Measurements from ENCODE around the gene DDX39A.

Gene DDX39A

DNA sequence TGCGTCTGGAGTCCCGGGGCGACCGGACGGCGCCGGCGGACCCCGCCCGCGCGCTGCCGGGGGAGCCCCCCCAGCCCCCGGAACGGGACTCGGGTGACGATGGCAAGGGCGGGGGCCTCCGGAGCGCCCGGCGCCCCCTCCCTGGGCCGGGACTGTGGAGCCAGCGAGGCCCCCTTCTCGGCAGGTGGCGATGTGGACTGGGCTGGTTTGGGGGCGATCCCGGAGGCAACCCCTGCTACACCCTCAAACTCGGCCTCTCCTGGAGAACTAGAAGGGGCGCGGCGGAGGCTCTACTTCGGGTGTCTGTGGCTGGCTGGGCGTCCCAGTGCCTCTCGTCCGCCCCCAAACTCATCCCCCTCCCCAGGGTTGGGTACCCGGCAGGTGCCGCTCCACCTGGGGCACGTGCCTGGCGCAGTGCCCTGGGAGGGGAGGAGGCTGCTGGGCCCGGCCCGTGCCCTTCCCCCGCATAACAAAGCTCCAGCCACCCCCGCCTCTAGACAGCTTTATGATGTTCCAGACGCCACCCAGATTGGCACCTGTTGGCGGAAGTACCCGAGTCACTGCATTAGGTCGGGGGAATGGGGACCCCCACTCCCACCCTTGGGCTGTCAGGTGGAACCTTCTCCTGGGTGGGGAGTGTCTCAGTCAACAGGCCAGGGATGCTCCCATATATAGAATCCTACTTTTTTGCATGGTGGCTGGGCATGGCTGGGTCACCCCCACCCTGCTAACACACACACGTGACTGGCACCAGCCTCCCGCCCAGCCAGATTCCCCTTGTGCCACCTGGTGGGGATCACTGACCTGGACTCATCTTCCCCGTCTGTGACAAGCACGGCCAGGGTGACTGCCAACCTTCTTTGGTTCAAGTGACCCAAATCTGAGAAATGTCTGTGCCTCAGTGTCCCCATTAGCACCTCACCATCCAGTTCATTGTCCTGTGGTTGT, 14.7 kb upstream of the DDX39A start:
- DNase-seq = peak; percentile 26

DNA sequence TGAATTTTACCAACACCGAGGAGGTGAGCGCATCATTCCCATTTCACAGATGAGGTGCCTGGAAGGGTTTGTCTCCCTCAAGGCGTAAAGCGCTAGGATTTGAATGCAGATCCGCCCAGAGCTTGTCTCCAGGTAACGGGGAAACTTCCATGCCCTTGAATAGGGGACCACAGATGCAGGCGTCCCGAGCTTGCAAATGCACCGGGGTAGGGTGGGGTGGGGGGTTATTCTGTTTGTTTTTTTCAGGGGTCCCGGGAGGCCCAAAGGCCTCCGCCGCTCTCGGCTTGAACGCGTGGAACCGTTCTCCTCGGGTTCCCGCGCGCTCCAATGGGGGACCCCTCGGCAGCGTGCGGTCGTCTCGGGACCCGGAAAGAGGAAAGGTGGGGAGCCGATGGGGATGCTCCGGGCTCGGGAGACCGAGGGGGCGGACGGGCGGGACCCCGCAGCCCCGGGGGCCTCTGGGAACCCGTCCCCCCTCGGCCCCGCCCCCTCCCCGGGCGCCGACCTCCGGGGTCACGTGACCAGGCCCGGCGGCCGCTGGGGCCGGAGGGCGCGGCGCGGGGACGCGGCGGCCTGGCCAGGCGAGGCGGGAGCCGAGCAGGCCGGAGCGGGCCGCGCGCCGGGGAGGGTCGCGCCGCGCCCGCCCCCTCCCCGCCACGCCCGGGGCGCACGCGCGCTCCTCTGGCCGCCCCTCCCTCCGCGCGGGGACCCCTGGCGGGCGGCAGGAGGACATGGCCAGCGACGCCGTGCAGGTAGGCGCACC, 13.8 kb upstream of the DDX39A start, which contains the start of gene PKN1:
PKN1 (plus strand) TSS at position 516 of the 763 bp plus-strand sequence; CDS start at position 732, 216 bp downstream.
- DNase-seq = peak; percentile 38

DNA sequence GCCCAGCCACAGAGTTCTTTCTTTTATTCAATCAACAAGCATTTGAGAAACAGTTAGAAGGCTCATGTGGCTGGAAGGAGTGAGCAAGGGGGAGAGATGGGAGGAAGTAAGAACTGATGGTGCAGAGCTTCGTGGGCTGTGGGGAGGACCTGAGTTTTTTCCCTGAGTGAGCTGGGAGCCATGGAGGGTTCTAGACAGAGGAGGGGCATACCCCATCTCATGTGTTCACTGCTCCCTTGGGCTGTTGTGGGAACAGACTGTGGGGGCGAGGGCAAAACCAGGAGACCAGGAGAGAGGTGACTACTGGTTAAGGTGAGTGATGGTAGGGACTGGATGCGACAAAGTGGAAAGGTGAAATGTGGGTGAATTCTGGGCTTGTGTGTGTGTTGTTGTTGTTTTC, 11.6 kb upstream of the DDX39A start:
- DNase-seq = no peak

DNA sequence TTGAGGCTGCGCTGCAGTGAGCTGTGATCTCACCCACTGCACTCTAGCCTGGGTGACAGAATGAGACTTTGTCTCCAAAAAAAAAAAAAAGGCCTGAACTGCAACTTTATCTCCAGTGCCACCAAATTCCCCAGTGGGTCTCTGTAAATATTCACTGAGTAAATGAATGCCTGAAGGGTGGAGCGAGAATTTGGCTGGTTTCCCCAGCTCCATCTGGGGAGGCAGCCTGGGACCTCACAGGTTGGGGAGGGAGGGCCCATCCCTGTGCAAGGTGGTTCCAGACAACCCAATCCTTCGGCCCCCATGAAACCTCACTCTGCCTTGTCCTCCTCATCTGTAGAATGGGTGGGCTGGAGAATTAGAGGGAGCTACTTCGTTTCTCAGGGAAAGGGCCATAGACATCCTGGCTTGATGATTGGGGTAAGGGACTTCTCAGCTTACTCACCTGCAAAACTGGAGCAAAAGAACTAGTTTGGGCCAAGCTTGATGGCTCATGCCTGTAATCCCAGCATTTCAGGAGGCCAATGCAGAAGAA, 9.8 kb upstream of the DDX39A start:
- DNase-seq = no peak

DNA sequence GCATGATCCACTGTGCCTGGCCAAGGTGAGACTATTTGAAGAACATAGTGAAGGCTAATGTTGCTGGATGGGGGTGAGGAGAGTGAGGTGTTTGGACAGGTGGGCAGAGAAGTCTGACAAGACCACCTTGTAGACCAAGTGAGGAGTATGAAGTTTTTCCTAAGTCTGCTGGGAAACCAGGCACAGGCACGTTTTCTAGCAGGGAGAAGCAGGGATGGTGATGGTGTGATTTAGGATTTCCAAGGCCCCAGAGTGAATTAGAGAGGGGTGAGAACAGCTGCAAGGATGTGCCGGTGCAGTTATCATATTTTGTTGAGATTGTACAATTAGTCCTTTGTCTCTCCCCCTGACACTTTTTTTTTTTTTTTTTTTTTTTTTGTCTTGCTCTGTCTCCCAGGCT, 8.3 kb upstream of the DDX39A start:
- no peak for DNase-seq

DNA sequence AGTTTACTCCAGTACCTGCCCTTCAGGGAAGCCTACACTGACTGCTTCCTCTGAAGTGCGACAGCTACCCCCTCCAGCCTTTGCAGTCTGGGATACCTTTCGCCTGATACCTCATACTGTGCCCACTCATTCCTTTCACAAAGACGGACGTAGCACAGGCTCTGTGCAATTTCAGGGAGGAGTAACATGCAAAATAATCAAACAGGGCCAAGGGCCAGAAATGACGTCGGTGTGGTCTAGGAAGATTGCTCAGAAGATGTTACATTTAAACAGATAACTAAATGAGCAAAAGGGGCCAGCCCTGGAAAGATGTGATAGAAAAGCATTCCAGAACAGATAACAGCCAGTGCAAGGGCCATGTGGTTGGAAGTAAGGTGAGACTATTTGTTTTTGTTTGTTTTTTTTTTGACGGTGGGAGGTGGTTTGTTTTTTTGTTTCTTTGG, 6.6 kb upstream of the DDX39A start:
- DNase-seq = peak; percentile 82

DNA sequence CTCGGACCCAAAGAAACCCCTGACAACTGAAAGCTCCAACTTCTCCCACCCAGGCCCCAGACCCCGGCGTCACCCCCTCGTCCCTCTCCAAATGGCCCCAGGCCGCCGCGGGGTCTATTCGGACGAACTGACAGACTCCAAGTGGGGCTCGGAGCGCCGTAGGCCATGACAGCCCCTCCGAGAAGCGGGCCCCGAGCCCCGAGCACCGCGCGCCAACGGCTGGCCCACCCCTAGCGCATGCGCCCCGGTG, 360 bp downstream of the DDX39A start:
- no peak for DNase-seq

DNA sequence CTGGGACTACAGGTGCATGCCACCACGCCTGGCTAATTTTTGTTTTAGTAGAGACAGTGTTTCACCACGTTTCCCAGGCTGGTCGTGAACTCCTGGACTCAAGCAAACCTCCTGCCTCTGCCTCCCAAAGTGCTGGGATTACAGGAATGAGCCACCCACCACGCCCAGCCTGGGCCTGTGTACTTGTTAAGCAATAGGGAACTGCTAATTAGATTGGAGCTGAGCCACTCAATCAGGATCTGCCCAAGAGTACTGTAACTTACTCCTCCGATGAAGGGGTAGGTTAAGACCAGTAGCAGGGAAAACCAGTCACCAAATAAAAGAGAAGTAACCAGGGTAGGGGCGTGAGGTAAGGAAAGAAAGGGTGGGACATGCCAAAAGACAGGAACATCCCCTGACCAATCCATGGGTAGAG, 2.3 kb downstream of the DDX39A start:
- no peak for DNase-seq

DNA sequence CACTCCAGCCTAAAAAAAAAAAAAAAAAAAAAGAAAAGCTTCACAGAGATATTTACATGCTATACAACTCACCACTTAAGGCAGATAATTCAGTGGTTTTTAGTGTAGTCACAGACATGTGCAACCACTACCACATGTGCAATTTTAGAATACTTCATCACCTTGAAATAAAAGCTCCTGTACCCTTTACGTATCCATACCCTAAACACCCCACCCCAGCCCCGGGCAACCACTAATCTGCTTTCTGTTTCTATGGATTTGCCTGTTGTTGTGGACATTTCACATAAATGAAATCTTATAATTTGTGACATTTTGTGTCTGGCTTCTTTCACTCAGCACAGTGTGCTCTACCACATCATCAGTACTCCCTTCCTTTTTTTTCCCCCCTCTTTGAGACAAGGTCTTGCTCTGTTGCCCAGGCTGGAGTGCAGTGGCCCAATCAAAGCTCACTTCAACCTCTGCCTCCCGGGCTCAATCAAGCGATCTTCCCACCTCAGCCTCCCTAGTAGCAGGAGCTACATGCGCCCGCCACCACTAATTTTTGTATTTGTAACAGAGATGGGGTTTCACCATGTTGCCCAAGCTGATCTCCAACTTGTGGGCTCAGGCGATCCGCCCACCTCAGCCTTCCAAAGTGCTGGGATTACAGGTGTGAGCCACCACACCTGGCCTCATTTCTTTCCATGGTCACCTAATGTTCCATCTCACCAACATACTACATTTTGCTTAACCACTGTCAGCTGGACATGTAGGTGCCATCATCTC, 4.0 kb downstream of the DDX39A start:
- no peak for DNase-seq

DNA sequence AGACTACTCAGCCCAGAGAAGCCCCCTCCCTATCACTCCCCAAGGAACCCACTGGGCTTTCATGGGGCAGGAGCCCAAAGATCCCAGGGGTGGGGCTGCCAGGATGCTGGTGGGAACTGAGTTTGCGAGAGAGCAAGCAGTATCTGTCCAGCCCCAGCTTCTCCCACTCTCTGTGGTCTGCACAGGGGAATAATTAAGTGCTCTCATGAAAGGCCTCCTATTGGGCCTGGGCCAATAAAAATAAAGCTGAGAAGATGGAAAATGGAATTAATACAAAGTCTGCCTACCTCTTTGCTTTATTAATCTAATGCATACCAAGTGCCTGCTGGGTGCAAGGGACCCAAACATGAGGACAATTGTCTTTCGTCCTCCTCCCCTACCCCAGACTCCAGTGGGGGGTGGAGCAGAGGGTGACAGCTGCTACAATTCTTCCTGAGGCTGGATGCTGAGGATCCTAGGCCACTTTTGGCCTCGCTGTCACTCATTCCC, 5.4 kb downstream of the DDX39A start:
- DNase-seq = no peak

DNA sequence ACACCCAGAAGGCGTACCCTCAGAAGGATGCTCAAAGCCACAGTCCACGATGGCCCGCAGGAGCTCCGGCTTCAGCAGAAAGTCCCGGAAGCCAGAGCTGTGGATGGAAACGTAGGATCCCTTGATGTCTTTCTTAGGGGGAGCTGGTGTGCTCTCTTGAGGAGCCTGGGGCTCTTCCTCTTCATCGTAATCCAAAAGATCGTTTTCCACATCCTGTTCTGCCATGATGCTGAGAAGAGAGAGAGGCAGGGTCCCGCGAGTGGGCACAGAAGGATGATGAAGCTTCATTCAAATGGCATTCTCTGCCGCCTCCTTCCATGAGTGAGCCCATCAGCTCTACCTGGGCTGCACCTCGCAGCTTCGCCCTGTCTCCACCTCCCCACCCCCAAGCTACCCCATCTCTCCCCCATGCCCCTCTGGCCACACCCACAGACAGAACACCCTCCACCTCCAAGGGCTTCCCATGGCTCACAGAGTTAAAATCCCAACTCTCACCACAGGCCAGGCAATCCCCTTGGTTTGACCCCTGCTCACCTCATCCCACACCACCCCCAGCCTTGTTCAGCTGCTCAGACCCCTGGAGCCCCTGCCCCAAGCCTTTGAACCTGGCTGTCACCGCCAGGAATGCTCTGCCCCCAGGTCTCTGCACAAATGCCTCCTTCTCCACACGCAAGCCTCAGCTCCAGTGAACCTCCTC, 6.0 kb downstream of the DDX39A start:
- DNase-seq = no peak

DNA sequence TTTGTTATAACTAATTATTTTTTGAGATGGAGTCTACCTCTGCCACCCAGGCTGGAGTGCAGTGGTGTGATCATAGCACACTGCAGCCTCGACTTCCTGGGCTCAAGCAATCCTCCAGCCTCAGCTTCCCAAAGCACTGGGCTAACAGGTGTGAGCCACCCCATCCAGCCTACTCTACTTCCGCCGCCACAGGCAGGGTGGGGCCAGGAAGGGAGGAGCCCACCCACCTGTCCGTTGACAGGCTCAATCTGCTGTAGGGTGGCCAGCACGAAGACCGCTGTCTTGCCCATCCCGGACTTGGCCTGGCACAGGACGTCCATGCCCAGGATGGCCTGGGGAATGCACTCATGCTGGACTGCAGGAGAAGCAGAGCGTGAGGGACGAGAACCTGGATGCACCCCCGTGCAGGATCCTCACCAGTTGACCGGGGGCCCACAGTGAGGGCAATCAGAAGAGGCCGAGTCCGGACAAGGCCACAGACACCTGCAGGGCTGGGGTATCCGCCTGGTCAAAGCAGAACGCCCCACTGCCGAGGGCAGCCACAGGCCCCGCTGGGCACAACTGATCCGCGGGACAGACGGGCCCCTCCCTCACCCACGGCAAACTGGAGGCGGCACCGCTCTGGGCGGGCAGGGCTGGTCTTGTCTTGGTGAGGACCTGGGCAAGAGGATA, 6.7 kb downstream of the DDX39A start:
- no peak for DNase-seq

DNA sequence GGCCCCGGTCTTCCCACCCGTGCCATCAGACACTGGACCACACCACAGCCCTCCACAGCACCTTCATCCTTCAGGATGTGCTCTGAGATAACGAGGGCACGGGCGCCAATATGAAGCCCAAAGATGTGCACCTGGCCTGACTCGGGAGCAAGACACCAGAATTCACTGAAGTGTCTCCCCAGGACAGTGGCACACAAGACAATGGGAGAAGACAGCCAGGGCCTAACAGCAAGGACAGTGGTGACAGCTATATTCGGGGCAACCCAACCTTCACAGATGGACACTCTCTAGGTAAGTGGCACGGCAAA, 7.2 kb downstream of the DDX39A start:
- DNase-seq = no peak

DNA sequence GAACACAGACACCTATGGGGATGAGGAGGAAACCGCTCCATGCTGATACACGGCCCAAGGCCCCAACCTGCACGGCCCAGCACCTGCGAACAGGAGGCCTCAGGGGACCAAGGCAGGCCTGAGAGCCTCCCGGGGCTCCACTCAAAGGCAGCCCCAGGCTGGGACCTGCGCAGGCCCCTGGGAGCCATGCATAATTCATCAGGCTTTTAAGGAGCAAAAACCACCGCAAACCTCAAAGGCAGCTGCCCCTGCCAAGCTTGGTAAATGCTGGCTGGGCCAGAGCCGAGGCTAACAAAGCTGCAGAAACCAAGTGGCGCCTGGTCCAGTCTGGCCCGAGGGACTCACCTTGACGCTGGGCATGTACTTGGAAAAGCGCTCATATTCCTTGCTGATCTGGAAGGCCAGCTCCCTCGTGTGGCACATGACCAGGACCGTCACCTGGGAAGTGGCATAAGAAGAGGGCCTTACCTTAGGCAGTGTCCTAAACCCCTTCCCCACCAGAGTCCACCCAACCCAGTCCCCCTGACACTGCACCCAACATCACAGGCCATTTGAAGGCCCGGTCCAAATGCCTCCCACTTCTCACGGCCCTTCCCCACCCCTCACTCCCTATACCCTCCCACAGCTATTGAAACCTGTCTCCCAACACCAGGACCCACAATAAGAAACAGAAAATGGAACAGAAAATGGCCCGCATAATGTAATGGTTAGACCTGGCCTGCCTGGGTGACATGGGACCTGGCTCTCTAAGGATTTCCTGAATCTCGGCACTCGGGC, 7.8 kb downstream of the DDX39A start:
- no peak for DNase-seq

DNA sequence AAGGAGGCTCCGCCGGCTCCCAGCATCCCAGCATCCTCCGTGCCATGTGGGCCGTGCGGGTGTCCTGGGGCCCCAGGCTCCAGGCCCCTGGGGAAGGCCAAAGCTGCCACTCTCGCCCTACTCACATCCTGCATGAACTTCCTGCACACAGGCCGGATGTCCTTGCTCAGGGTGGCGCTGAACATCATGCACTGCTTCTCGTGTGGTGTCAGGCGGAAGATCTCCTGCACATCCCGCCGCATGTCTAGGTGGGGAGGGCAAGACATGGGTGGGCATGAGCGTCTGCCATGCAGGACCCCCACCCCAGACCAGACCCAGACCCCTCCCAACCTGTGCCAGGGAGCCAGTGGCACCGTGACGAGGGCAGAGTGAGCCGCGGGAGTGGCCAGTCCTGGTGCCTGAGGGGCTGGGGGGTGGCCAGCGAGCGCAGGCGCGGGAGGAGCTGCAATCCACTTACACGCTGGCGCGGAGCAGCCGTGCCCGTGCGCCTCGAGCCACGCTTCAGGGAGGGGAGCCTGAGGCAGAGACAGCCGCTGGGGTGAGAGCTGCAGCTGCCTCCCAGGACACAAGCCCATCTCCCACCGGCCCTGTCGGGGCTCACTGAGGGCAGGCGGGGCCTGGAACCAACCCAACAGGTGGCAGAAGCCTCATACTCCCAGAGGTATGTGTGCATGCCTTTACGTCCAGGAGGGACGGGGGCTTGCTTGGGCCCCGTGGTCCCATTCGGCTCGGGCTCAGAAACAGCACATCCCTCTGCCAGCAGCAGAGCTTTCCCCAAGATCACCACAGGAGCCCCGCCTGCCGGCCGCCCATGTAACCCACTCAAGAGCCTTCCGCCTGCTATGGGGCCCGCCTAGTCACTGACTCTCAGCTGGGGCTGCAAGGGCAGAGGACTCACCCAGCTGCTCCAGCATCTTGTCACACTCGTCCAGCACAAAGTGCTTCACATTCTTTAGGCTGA, 8.8 kb downstream of the DDX39A start:
- DNase-seq = no peak

DNA sequence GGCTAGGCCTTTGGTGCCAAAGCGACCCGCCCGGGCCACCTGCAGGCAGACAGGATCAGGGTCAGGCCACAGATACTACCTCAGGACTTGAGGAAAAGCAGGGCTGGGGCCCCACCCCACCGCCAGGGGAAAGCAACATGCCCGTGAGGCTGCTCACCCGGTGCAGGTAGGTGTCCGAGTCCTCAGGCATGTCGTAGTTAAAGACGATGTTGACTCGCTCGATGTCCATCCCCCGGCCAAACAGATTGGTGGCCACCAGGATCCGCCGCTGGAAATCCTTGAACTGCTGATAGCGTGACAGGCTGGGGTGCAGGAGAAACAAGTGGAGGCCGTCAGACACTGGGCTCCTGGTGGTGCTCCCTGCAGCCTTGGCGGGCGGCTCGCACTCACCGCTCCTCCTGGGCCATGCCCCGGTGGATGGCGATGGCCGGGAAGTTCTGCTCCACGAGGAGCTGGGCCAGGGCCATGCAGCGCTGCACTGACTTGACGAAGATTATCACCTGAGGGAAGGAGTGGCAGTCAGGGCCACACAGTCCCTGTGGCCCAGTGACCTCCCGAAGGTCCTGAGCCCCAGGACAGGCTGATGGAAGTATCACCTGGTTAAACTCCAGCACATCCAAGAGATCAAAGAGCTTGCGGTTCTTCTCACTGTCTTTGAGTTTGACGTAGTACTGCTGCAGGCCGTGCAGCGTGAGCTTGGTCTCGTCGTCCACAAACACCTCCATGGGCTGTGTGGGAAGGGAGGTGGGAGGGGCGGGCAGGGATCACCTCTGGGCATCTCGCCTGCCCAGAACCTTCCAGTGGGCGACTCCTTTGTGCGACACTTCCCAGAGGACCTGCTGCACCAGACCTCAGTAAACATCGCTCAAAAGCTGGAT, 9.8 kb downstream of the DDX39A start:
- no peak for DNase-seq

DNA sequence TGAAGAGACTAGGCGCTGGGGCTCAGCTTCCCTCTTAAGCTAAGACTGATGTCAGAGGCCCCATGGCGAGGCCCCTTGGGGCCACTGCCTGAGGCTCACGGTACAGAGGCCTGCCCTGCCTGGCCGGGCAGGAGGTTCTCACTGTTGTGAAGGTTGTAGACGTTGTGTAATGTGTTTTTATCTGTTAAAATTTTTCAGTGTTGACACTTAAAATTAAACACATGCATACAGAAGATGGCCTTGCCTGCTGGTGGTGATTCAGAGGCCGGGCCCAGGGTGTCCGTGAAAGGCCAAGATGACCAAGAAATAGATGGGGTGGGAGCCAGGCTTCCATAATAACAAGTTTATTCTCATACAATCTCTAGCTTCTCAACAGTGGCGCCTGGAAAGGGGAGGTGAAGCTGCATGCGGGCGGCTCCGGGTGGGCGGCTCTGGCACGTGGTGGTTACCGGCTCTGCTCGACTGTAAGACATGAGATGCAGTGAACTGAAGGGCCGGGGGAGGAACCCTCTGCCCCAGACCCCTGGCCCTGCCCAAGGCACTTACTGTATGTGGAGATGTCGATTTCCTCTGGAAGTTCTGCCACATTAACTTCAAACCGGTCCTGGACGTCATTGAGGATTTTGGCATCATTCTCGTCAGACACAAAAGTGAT, 10.5 kb downstream of the DDX39A start:
- DNase-seq = no peak
